OCI-LY3 (cell line): ENCODE data around the gene FAF2.

Experiments used
- CTCF ChIP-seq: fragments of 200-600, 300-600 bp; sonication (generic); IDR thresholded peaks from 2 replicates; pipeline ENCODE4 v1.5.1; 2014; ENCODE audit warnings: antibody characterized with exemption, low read length, low read depth
- EZH2phosphoT487 ChIP-seq: fragments of 200-600 bp; shearing (Covaris generic); IDR thresholded peaks from 2 replicates; pipeline ENCODE4 v1.6.1; 2018; ENCODE audit warnings: antibody characterized with exemption, mixed run types, low read depth

GRCh38 chr5:176507911-176508310 is 59.7 kb downstream of the FAF2 start:
- no peak for TF ChIP-seq CTCF
- TF ChIP-seq EZH2phosphoT487: no peak
